ENCODE results near the gene CCDC136.

CCDC136 gene

DNA sequence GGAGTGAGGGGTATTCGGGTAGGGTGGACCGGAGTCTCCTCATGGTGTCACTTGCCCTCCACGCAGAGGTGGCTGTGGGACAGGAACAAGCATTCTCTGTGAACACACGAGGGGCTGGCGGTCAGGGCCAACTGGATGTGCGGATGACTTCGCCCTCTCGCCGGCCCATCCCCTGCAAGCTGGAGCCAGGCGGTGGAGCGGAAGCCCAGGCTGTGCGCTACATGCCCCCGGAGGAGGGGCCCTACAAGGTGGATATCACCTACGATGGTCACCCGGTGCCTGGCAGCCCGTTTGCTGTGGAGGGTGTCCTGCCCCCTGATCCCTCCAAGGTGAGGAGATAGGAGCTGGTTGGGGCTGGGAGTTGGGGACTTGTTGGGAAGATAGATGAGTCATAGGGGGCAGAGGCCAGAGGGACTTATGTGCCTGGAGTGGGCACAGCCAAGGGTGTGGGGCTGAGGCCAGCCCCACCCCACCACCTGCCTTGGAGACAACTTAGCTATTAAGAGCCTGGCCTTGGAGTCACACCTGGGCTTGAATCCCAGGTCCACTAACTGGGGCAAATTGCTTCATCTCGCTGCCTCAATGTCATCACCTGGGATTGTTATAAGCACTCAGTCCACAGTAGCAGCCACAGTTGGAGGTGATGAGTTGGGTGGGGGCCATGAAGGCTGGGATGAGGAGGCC is 52.3 kb downstream of the CCDC136 start:
- Mint-ChIP-seq H3K4me3 (no peak overlapping the region), H3K27me3 (ENCODE audit: low read depth) (peaks cover 3% of the 10 kb centered on the region), H3K27ac (no peak overlapping the region), H3K36me3 (ENCODE audit: low read depth) (peaks cover 42% of the 10 kb centered on the region), H3K9me3 (no peaks in the 10 kb centered on the region), H3K4me1 (no peaks in the 10 kb centered on the region)
- TF ChIP-seq, protein P1, sequence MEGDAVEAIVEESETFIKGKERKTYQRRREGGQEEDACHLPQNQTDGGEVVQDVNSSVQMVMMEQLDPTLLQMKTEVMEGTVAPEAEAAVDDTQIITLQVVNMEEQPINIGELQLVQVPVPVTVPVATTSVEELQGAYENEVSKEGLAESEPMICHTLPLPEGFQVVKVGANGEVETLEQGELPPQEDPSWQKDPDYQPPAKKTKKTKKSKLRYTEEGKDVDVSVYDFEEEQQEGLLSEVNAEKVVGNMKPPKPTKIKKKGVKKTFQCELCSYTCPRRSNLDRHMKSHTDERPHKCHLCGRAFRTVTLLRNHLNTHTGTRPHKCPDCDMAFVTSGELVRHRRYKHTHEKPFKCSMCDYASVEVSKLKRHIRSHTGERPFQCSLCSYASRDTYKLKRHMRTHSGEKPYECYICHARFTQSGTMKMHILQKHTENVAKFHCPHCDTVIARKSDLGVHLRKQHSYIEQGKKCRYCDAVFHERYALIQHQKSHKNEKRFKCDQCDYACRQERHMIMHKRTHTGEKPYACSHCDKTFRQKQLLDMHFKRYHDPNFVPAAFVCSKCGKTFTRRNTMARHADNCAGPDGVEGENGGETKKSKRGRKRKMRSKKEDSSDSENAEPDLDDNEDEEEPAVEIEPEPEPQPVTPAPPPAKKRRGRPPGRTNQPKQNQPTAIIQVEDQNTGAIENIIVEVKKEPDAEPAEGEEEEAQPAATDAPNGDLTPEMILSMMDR (IDR thresholded peaks at IDR 0.05; ENCODE audit: unreplicated experiment in 3 of 3): no peak

DNA sequence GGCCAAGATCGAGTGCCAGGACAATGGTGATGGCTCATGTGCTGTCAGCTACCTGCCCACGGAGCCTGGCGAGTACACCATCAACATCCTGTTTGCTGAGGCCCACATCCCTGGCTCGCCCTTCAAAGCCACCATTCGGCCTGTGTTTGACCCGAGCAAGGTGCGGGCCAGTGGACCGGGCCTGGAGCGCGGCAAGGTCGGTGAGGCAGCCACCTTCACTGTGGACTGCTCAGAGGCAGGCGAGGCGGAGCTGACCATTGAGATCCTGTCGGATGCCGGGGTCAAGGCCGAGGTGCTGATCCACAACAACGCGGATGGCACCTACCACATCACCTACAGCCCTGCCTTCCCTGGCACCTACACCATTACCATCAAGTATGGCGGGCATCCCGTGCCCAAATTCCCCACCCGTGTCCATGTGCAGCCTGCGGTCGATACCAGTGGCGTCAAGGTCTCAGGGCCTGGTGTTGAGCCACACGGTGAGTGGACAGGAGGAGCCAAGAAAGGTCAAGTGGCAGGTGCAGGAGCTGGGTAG is 53.1 kb downstream of the CCDC136 start:
- H3K27ac Mint-ChIP-seq: no peak overlapping the region
- H3K4me1 Mint-ChIP-seq: no peaks in the 10 kb centered on the region
- H3K27me3 Mint-ChIP-seq (ENCODE audit: low read depth): no peaks in the 10 kb centered on the region
- H3K4me3 Mint-ChIP-seq: no peak overlapping the region
- TF ChIP-seq, protein P1 (IDR thresholded peaks at IDR 0.05; ENCODE audit: unreplicated experiment in 3 of 3): no peak
- peaks cover 36% of the 10 kb centered on the region for H3K36me3 Mint-ChIP-seq (ENCODE audit: low read depth)
- no peaks in the 10 kb centered on the region for H3K9me3 Mint-ChIP-seq

DNA sequence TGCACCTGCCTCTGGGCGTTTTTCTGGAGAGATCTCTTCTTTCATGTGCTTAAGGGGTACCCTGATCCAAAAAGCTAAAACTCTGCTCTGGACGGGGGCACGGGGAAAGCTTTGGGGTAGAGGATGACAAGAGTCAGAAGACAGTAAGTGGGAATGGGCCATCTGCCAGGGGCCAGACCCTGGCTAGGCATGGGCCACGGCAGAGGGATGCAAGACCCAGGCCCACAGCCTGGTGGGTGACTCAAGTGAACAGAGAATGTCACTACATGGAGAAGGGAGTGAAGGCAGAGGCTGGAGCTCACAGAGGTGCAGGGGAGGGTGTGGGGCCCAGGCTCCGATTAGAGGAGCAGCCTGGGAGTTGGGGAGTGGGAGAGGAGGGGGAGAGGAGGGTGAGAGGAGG is 53.7 kb downstream of the CCDC136 start:
- peaks cover 36% of the 10 kb centered on the region for H3K36me3 Mint-ChIP-seq (ENCODE audit: low read depth)
- H3K27me3 Mint-ChIP-seq (ENCODE audit: low read depth): no peaks in the 10 kb centered on the region
- TF ChIP-seq, protein P1 (IDR thresholded peaks at IDR 0.05; ENCODE audit: unreplicated experiment in 3 of 3): no peak
- H3K4me3 Mint-ChIP-seq: no peak overlapping the region
- no peaks in the 10 kb centered on the region for H3K4me1 Mint-ChIP-seq
- H3K9me3 Mint-ChIP-seq: no peaks in the 10 kb centered on the region
- no peak overlapping the region for H3K27ac Mint-ChIP-seq

DNA sequence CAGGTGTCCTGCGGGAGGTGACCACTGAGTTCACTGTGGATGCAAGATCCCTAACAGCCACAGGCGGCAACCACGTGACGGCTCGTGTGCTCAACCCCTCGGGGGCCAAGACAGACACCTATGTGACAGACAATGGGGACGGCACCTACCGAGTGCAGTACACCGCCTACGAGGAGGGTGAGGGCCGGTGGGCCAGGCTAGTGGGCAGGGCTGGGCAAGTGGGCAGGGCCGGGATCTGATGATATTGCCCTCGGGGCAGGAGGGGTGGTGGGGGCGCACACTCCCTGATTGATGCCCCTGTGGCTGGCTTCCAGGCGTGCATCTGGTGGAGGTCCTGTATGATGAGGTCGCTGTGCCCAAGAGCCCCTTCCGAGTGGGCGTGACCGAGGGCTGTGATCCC is 54.2 kb downstream of the CCDC136 start:
- Mint-ChIP-seq H3K27me3 (ENCODE audit: low read depth) (no peaks in the 10 kb centered on the region), H3K4me1 (no peaks in the 10 kb centered on the region), H3K9me3 (no peaks in the 10 kb centered on the region), H3K27ac (no peak overlapping the region), H3K4me3 (no peak overlapping the region), H3K36me3 (ENCODE audit: low read depth) (peaks cover 36% of the 10 kb centered on the region)
- TF ChIP-seq, protein P1 (IDR thresholded peaks at IDR 0.05; ENCODE audit: unreplicated experiment in 3 of 3): no peak

DNA sequence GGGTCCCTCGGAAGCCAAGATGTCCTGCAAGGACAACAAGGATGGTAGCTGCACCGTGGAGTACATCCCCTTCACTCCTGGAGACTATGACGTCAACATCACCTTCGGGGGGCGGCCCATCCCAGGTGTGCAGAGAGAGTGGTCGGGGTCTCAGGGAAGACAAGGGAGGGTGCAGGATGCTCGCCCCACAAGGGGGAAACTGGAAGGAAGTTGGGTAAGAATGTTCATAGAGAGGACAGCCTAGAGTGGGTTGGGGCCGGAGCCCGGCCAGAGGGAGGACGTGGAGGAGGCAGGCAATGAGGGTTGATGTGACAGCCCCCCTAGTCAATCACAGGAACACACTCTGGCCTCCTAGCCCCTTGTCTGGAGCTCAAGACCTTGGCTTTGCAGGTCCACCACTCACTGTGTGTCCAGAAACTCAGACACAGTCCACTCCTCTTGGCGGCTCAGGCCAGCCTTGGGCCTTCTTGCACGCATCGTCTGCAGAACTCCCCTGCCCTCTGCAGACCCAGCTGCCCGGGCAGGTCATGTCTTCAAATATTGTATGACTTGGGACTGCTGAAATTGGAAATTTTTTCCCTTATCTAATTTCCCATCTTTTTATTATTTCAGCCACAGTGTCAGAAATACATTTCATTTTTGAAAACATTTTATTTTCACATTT is 55.1 kb downstream of the CCDC136 start:
- Mint-ChIP-seq H3K27ac (no peak overlapping the region), H3K27me3 (ENCODE audit: low read depth) (no peaks in the 10 kb centered on the region), H3K4me3 (no peak overlapping the region), H3K36me3 (ENCODE audit: low read depth) (peaks cover 40% of the 10 kb centered on the region), H3K9me3 (no peaks in the 10 kb centered on the region), H3K4me1 (no peaks in the 10 kb centered on the region)
- TF ChIP-seq, protein P1 (IDR thresholded peaks at IDR 0.05; ENCODE audit: unreplicated experiment in 3 of 3): no peak

Measured in nephron (organoid).